A204.1 (cell line): ENCODE results near the gene ROR1.
"Not testable (repeated sequence)": the region's sequence is repeated elsewhere in the genome, so short reads cannot be mapped to it uniquely, and the experiment has no call there.

Source experiments
- FAIRE-seq: peaks from 2 replicates; lab custom pipeline; 2012; peaks lifted over from hg19 to GRCh38; lab: Jason Lieb, UNC

ROR1 gene

GRCh38 chr1:63825111-63825510 is 51.3 kb downstream of the ROR1 start:
- no peak for FAIRE-seq

DNA sequence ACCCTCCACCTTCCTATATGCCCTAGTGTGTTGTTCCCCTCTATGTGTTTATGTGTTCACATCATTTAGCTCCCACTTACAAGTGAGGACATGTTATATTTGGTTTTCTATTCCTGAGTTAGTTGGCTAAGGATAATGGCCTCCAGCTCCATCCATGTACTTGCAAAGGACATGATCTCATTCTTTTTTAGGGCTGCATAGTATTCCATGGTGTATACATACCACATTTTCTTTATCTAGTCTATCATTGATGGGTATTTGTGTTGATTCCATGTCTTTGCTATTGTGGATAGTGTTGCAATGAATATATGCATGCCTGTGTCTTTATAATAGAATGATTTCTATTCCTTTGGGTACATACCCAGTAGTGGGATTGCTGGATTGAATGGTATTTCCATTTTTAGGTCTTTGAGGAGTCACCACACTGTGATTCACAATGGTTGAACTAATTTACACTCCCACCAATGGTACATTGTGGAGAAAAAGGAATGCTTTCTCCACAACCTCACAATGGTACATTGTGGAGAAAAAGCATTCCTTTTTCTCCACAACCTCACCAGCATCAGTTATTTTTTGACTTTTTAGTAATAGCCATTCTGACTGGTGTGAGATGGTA is 52.5 kb downstream of the ROR1 start:
- not testable (repeated sequence) for FAIRE-seq

DNA sequence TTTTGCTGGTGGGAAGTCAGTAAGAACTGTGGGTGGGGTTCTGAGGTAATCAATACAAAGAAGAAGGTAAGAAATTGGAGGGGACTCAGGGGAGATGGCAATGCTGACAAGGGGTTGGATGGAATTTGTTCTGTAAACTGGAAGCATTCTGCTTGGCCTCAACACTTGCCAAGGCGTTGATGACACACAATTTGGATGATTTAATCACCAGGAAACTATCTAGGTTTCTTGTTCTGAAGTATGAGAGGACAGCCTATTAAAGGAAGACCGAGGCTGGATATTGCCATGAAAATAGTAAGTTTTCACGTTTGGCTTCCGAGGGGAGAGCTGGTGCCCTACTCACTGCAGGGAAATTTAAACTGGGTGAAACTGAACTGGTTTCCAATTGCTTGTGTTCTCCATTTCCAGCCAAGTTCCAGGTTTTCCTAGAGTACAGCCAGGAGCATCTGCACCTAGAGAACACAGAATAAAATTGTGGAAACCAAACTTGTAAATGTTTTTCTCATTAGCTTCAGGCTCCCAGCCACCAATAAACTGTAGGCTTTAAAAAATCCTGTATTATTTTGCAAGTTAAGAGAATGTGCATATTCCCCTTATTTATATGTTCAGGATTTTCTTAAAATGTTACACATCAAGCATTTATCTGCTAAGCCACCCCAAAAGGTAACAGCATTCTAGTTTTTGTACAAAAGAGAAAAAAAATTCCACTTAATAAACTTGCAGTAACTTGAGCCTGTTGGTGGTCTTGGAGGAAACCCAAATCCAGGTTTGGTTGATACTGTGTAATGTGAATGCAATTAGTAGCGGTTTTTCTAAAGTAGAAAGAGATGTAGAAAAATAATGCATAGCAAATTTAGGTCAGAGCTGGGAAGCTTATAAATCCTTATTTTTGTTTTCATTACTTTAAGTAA is 53.8 kb downstream of the ROR1 start:
- no peak for FAIRE-seq

- FAIRE-seq: no peak
Observed at GRCh38 chr1:63828322-63829044, 54.7 kb downstream of the ROR1 start.

DNA sequence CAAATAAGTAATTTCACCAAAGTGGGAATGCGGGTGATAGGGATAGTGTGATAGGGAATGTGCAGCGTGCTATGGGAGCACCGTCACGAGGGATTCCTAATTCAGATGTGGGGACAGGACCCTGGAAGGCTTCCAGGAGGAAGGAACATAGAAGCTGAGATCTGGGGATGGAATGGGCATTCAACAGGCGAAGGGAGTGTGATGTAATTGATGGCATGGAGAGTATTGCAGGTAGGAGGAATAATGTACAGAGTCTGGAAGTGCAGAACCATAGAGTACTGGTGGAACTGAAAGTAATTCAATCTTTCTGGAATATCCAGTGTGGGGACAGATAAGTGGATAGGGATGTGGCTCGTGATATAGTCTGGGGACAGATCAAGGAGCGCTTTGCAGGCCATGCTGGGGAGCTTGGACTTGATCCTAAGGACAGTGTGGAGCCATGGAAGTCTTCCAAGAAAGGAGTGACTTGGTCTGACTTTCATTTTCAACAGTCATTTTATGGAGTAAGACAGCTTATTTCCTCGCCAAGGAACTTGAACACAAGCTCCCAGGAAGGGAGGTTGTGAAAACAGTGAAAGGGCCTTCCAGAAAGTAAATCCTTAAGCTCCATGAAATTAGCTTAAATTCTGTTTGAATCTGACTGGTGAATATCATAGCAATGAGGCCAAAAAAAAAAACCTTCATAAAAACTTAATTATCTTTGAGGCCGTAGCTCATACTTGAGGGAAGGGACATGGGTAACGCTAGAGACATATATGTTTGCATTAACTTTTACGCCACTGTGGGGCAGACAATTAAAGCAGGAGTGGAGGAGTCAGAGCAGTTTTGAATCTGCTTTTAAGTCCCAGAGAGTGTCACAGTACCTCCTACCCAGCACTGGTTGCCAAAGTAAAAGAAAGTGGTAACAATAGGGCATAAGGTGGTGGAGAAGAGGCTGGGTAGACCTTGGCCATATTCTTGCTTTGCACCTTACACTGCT is 55.8 kb downstream of the ROR1 start:
- FAIRE-seq: no peak

DNA sequence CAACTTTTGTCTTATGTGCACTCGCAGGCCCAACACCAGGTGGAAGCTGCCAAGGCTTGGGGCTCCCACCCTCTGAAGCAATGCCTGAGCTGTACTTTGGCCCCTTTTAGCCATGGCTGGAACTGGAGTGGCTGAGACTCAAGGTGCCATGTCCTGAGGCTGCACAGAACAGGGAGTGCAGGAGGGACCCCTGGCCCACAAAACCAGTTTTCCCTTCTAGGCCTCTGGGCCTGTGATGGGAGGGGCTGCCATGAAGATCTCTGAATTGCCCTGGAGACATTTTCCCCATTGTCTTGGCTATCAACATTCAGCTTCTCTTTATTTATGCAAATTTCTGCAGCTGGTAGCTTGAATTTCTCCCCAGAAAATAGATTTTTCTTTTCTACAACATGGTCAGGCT is 57.6 kb downstream of the ROR1 start:
- no peak for FAIRE-seq

GRCh38 chr1:63833363-63834119 is 59.7 kb downstream of the ROR1 start:
- no peak for FAIRE-seq

- FAIRE-seq: no peak
Observed at GRCh38 chr1:63835128-63835527, 61.3 kb downstream of the ROR1 start.

DNA sequence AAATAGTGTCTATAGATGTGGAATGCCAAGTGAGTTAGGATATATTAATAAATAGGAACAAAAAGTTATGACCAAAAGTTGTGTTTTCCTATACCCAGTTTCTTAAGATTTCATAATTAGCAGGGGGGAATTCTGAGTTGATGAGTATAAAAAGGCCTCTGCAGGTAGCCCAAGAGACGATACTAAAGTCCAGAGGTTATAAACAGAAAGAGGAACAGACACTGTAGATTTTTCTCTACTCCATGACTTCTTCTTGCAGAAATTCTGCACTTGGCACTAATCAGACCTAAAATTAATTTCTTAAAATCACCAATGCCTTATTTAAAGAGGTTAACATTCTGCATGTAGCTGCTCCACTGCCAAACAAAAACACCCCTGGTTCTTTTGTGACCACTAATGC is 62.6 kb downstream of the ROR1 start:
- no peak for FAIRE-seq

DNA sequence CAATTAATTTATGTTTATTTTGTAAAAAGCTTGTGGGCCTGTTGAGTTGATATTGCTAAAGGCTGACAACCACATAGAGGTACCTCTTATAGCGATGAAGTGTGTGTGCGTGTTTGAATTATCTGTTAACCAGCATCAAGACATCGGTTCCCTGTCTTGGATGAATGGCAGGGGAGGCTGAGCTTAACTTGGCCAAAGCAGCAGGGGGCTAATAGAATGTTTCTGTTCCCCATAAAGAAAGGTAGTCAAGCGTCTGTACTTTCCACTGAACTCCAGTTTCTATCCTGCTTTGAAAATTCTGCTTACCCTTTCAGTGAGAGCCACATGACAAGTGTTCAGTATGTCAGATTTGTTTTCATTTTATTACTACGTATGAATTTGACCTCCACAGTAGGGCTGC is 63.0 kb downstream of the ROR1 start:
- no peak for FAIRE-seq

DNA sequence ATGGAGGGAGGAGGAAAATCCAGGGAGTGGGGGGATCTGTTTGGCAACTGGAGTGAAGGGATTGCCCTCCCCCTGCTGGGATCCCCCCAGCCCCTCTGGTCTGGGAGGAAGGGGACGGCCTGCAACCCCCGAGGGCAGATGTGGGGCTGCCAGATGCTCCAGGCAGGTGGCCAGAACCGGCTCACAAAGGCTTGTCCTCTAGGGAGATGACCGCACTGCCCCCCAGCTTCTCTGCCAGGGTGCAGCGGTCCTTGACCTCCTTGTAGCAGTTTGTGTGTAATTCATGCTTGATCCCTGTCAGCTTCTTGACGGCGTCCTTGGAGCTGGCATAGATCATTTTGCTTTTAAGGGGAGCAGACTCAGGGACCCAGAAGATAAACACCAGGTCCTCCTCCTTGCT is 69.2 kb downstream of the ROR1 start:
- no peak for FAIRE-seq

- FAIRE-seq: no peak
Observed at GRCh38 chr1:63843884-63844283, 70.1 kb downstream of the ROR1 start.

GRCh38 chr1:63845346-63845745 is 71.5 kb downstream of the ROR1 start:
- FAIRE-seq: no peak

GRCh38 chr1:63847308-63847910 is 73.6 kb downstream of the ROR1 start:
- no peak for FAIRE-seq

GRCh38 chr1:63848733-63849132 is 74.9 kb downstream of the ROR1 start:
- FAIRE-seq: no peak

DNA sequence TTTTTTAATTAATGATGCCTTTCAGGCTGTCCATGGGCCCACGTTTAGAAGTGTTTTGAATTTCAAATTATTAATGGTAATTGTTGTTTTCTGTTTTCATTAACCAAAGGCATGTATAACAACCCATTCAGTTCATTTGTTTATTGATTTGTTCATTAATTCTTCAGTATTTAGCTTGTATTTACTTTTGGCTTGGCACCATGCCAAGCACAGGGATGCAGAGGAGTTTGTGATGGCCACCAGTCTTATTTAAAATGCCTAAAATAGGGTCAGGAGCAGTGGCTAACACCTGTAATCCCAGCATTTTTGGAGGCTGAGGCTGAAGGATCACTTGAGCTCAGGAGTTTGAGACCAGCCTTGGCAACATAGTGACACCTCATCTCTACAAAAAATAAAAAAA is 75.3 kb downstream of the ROR1 start:
- FAIRE-seq: no peak

DNA sequence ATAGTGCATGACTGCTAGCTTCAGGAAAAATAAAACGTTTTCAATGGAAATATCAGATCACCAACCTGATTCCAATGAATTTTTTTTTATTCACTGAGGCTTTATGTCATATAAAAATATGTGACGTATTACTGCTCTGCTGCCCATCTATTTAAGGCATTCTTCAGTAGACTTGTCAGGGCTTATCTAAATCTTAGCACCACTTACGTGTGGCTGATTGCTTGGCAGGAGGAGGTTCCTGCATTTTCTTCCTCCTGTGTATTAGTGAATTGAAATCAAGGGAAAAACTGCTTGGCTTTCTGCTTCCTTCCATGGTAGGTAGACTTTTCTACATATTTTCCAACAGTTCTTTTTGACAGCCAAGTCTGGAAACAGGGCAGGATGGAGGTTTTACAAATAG is 80.3 kb downstream of the ROR1 start:
- no peak for FAIRE-seq

DNA sequence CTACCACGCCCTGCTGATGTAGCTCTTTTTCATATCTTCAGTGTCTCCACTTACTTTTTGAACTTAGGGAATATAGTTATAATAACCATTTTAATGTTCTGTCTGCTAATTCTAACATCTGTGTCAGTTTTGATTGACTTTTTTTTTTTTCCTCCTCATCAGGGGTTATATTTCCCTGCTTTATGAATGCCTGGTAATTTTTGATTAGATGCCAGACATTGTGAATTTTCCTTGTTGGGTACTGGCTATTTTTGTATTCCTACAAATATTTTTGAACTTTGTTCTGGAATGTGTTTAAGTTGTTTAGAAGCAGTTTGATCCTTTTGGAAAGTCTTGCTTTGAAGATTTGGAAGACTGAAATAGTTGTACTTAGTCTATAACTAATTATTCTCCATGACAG is 82.1 kb downstream of the ROR1 start:
- no peak for FAIRE-seq

GRCh38 chr1:63856924-63857323 is 83.1 kb downstream of the ROR1 start:
- FAIRE-seq: no peak

DNA sequence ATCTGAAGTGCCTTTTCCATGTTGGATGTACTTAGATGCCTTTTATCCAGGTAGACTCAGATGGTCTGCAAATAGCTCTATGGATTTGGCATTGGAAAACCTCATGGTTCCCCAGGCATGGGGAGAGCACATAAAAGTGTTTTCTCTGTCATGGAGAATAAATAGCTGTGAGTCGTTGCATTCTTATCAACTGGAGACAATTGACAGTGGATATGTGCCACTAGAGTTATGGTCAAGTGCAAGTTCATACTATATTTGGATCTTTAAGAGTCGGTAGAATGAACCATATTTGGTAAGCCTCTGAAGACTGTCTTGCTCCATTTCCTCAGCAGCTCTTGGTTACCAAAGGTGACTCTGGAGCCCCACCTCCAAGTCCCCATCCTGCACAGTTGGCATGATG is 83.7 kb downstream of the ROR1 start:
- no peak for FAIRE-seq

DNA sequence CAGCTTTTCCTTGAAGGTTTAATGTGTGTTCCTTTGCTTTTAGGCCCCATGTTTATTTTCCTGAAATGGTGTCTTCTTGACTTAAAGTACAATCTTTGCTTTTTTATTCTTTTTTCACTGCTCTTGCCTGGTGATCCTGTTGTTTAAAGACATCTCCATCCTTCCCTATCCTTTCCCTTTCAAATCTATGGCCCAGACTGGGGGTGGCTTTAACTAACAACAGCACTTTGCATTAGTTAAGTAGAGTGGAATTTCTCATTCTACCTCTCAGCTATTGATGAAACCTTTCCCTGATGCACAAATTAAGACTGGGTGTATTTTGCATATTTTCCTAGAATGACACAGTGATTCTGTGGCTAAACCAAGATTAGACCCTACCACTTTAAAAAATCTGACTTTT is 84.3 kb downstream of the ROR1 start:
- FAIRE-seq: no peak
